K562 treated with DMSO at 1 percent for 48 hours (cell line): Measurements from ENCODE around the gene GNG10. TPM values are rescaled to one million over a fixed set of nuclear protein-coding genes. Genes with fewer than 3 reads are reported as not detected.

Experiments used
- total RNA-seq: library from RNA; unstranded; fragments of 300-600 nt; gene quantifications from 2 replicates; pipeline ENCODE4 v1.2.3, GENCODE V29; 2022; ENCODE audit warnings: low replicate concordance; ENCODE audit errors: extremely low read depth

Gene GNG10
- not detected in 2 replicates for total RNA-seq

DNA sequence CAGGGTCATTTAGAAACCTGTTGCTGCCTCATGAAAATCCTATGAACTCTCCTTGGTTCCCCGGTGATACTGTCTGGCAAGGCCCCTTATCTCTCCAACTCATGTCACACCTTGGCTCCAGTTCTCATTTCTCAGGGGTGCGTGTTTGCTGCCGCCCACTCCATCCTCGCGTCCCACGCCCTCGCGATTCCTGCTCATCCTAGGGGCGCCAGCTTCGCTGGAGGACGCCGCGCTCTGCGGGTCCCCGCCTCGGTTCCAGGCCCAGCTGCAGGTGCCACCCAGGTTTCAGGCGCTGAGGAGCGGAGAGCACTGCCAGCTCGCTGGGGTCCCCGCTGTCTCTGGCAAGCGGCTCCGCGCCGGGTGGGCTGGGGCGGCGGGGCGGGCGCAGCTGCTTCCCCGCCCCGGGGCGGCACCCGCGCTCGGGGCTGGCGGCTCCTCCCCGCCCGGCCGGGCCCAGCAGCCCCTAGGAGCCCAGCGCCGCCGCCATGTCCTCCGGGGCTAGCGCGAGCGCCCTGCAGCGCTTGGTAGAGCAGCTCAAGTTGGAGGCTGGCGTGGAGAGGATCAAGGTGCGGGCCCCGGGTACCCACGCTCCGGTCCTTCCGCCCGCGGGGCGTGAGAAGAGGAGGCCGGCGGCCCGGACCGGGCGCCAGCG lies at the start of gene GNG10:
Gene GNG10 (plus strand): TSS at position 456 of the 652 bp plus-strand sequence. CDS start 30 bp downstream, at position 486.

DNA sequence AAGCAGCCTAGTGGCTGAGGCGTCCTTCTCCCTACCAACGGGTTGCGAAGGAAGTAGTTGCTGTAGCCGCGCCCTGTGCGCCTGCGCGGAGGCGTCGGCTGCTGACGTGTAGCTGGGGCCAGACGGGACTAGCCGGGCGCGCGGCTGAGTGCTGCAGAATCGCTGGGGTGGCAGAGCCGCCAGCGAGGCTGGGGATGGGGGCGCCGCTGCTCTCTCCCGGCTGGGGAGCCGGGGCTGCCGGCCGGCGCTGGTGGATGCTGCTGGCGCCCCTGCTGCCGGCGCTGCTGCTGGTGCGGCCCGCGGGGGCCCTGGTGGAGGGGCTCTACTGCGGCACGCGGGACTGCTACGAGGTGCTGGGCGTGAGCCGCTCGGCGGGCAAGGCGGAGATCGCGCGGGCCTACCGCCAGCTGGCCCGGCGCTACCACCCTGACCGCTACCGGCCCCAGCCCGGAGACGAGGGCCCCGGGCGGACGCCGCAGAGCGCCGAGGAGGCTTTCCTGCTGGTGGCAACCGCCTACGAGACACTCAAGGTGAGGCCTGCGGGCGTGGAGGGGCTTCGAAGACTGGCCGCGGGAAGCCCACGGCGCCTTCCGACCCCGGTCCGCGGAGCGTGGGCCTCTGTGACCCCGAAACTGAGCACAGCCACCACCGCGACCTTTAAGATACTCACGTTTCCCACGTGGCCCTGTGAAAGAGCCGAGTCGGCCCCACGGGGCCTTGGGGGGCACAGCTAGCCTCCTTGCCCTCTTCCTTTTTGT lies 30.0 kb upstream of the GNG10 start, which contains the start of gene DNAJC25:
Gene DNAJC25 (plus strand): TSS at position 121 of the 758 bp plus-strand sequence. CDS start 74 bp downstream, at position 195.

Other genes with a start within 250 kb of the GNG10 start
- gene ECPAS, start 177.2 kb upstream of the GNG10 start, total RNA-seq: not detected in 2 replicates
- gene ZNF483, start 136.4 kb upstream of the GNG10 start, total RNA-seq: not detected in 2 replicates
- gene PTGR1, start 62.0 kb upstream of the GNG10 start, total RNA-seq: not detected in 2 replicates
- not detected in 2 replicates for gene DNAJC25, start 30.3 kb upstream of the GNG10 start, total RNA-seq
- gene SHOC1, start 133.3 kb downstream of the GNG10 start, total RNA-seq: not detected in 2 replicates
- gene UGCG, start 235.2 kb downstream of the GNG10 start, total RNA-seq: not detected in 2 replicates